IPS-NIHi7 (cell line): ENCODE results near the gene MLPH.
"Not testable (repeated sequence)": the region's sequence is repeated elsewhere in the genome, so short reads cannot be mapped to it uniquely, and the experiment has no call there.

Source experiments
- DNase-seq: peaks from one replicate; pipeline ENCODE4 v3.0.0; 2012; ENCODE audit warnings: mixed read lengths; ENCODE audit errors: extremely low spot score

The MLPH gene

GRCh38 chr2:237458519-237458918 lies 28.5 kb upstream of the MLPH start:
- DNase-seq: no peak

DNA sequence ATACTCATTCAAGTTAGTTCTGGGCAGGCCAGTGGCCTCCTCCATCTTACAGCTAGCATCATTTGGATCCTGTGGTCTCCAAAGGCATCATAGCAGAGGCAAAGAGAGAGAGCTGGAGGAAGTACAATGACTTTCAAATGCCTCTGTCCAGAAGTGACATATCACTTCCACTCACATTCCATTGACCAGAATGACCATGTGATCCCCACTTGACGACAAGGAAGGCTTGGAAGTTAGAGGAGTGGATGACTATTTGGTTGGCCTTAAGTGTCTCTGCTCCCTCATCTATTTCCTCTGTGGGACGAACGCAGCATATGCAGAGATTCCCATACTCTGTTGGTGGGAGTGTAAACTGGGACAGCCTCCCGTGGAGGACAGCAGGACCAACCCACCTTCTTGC lies 27.8 kb upstream of the MLPH start:
- DNase-seq: no peak

GRCh38 chr2:237459741-237460174 lies 27.3 kb upstream of the MLPH start:
- no peak for DNase-seq

DNA sequence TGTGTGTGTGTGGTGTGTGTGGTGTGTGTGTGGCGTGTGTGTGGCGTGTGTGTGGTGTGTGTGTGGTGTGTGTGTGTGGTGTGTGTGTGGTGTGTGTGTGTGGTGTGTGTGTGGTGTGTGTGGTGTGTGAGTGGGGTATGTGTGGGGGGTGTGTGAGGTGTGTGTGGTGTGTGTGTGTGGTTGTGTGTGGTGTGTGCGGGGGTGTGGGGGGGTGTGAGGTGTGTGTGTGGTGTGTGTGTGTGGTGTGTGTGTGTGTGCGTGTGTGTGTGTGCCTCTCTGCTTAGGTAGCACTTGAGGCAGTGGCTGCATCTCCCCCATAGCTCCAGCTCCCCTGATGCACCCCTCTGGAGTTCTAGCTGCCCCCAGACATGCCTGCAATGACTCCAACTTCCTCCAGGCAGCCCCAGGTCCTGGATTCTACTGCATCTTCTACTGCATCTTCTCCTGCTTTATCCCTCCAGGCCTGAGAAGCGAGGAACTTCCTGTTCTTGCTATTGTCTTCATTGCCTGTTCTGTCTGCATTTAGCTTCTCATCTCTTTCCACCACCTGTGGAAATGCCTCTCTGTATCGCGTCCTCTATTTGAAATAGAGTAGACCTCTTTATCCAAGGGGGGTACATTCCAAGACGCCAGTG lies 22.2 kb upstream of the MLPH start:
- no peak for DNase-seq

- no peak for DNase-seq
Measured at GRCh38 chr2:237465515-237466148, 21.4 kb upstream of the MLPH start.

DNA sequence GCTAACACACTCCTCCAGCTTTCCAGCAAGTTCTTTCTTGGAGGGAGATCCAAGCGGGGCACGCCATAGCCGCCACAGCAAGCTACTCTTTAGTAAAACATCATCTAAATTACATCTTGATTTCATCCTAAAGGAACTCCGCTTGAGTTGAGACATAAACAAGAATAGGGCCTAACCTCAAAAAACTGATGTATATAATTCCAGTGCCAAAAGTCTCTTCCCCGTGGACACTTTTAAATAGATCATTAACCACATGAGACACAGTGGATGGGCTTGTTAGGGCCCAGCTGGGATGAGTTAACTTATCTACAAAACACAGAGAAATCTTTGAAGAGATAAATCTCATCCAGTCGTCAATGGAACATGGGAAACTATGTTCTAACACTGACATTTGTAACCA lies 20.8 kb upstream of the MLPH start:
- DNase-seq: no peak

- DNase-seq: no peak
Measured at GRCh38 chr2:237467447-237468179, 19.4 kb upstream of the MLPH start.

- not testable (repeated sequence) for DNase-seq
Measured at GRCh38 chr2:237469410-237469809, 17.6 kb upstream of the MLPH start.

DNA sequence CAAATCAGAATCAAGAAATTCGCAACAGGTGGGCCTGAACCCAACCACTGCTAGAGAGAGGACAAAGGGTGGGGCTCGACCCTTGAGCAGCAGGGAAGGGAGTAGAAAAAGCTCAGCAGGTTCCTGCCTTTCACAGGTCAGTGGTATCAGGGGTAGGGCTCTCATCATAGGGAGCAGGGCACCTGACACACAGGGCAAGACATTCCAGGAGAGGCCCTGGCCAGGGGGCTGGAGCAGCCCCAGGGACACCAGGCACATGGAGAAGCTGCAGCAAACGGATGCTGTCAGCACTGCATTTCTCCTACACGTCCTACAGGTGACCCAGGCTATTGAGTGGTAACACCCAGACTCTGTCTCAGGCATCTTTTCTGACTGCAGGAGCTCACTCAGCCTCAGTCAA lies 17.2 kb upstream of the MLPH start:
- no peak for DNase-seq

- DNase-seq: no peak
Measured at GRCh38 chr2:237470914-237471313, 16.1 kb upstream of the MLPH start.

- peak; percentile 88 for DNase-seq
Measured at GRCh38 chr2:237471438-237472186, 15.4 kb upstream of the MLPH start.

- no peak for DNase-seq
Measured at GRCh38 chr2:237472187-237472712, 14.8 kb upstream of the MLPH start.

DNA sequence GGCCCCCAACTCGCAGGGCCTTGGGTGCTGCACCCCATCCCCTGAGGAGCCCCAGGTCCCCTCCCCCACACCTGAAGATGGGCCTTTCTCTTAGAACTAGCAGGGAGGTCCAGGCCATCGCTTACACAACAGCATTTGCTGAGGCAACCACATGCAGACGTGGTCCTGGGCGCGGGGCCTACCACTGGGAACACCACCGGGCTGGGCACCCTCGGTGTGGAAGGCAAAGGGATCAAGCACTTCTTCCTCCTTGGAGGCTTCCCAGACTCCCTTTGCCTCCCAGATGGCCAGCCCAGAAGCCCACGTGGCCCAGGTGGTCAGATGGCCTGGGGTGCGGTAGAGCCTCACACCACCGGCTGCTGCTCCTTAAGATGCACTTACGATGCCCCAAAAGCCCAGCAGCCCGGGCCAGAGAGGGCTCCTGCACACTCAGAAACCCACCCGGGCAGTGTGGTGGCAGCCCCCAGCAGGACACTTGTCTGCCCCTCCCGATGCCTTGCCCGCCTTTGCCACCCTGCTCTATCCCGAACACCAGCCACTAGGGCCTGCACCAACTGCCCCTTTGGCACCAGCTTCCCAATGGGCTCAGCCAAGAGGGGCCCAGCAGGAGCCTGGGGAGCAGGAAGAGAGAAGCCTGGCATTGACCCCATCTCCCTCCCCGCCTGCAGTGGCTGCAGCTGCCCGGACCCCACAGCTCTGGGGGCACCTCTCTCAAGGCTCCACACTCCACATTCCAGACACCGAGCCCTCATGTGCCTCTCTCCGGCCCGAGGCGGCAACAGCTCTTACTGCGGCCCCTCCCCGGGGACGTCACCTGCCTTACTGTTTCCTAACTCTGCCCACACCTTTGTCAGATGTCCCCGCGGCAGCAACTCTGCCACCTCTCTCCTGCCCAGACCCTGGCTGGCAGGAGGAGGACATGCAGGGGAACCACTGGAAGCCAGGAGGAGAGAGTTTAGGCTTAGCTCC lies 13.9 kb upstream of the MLPH start:
- DNase-seq: no peak

GRCh38 chr2:237473878-237474441 lies 13.1 kb upstream of the MLPH start:
- no peak for DNase-seq

DNA sequence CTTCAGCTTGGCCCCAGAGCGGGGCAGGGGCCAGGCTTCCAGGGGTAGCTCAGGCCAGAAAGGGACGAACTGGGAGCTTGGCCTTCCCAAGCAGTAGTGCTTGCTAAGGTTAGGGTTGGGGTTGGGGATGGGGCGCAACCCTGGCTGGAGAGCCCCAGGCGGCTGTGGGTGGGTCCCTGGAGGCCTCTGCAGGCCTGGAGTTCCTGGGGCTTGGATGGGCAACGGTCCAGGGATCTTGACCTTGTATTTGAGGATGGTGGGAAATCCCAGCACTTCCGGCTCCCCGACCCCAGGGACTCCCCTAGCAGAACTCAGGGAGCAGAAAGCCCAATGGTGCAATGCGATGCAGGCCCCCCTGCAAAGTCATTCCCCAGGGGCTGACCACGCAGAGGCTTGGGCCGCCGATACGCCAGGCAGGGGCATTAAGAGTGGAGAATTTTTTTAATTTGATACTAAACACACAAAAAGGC lies 12.6 kb upstream of the MLPH start:
- no peak for DNase-seq

- DNase-seq: peak; percentile 96
Measured at GRCh38 chr2:237474931-237475703, 11.9 kb upstream of the MLPH start.

- DNase-seq: no peak
Measured at GRCh38 chr2:237475704-237476141, 11.3 kb upstream of the MLPH start.

GRCh38 chr2:237478095-237478494 lies 9.0 kb upstream of the MLPH start:
- no peak for DNase-seq

DNA sequence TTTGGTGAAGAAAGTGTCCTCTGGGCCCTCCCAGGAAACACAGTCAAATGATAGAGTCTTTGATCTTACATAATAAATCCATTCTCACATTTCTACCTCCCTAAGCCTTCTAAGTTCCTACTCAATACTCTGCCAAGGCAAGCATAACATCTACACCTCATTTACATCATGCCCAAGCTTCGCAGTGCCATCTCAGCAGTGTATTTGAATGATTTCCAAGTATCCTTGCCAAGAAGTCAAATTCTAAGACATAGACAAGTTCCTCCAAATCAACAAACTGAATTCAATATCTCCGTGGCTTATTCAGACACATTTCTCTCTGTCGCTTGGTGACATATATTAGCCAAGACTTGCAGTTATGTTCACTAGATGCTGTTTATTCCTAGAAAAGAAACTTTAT lies 8.1 kb upstream of the MLPH start:
- DNase-seq: no peak

- no peak for DNase-seq
Measured at GRCh38 chr2:237479747-237480146, 7.3 kb upstream of the MLPH start.
